BLaER1 (cell line): ENCODE results near the gene SND1.
A peak's percentile ranks its signal among the peaks of the same experiment; 100 is the strongest.

Source experiments
- H3K27ac ChIP-seq: shearing (Covaris generic); formaldehyde crosslinking; 2 replicates; pipeline ENCODE4 v1.8.1; 2022
- H3K27me3 ChIP-seq: shearing (Covaris generic); formaldehyde crosslinking; 2 replicates; pipeline ENCODE4 v1.8.1; 2022
- H3K36me3 ChIP-seq: shearing (Covaris generic); formaldehyde crosslinking; 2 replicates; pipeline ENCODE4 v1.8.1; 2022
- H3K4me1 ChIP-seq: shearing (Covaris generic); formaldehyde crosslinking; 2 replicates; pipeline ENCODE4 v1.8.1; 2022
- H3K4me2 ChIP-seq: shearing (Covaris generic); formaldehyde crosslinking; 2 replicates; pipeline ENCODE4 v1.8.1; 2022
- H3K4me3 ChIP-seq: shearing (Covaris generic); formaldehyde crosslinking; 2 replicates; pipeline ENCODE4 v1.8.1; 2022
- H3K9ac ChIP-seq: shearing (Covaris generic); formaldehyde crosslinking; 2 replicates; pipeline ENCODE4 v1.8.1; 2022
- H3K9me3 ChIP-seq: shearing (Covaris generic); formaldehyde crosslinking; 2 replicates; pipeline ENCODE4 v1.8.1; 2022
- H4K20me1 ChIP-seq: shearing (Covaris generic); formaldehyde crosslinking; 2 replicates; pipeline ENCODE4 v1.8.1; 2022
- Cebpa-rat ChIP-seq: shearing (Covaris generic); IDR thresholded peaks from 2 replicates; pipeline ENCODE4 v1.8.1; 2022

SND1 gene

GRCh38 chr7:127937066-127937680, 285.2 kb downstream of the SND1 start:
- no peak overlapping the region for H3K4me3 ChIP-seq
- no peak overlapping the region for H3K4me2 ChIP-seq
- TF ChIP-seq Cebpa-rat: no peak
- H3K27ac ChIP-seq: no peak overlapping the region
- H3K27me3 ChIP-seq: no peaks in the 10 kb centered on the region
- H3K9ac ChIP-seq: no peak overlapping the region
- peaks cover 5% of the 10 kb centered on the region for H3K9me3 ChIP-seq
- peaks cover 66% of the 10 kb centered on the region for H3K4me1 ChIP-seq
- no peaks in the 10 kb centered on the region for H4K20me1 ChIP-seq
- peaks cover 65% of the 10 kb centered on the region for H3K36me3 ChIP-seq

DNA sequence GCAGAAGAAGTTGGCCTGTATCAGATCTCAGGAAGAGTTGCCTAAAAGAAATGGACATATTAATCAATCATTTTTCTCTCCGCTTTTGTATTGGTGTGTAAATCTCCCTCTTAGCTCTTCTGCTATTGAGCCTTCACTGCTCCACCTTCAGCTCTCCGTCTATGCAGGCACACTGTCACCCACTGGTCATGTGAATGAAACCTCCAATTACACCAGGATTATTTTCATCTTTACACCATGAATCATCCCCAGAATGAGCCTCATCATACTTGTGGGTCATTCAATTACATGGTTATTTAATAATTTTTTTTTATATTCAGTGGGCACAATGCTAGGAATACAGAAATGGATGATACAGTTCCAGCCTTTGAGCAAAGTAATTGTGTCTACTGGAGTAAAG, 286.6 kb downstream of the SND1 start:
- Histone ChIP-seq H4K20me1 (no peaks in the 10 kb centered on the region), H3K4me3 (no peak overlapping the region), H3K27ac (no peak overlapping the region), H3K27me3 (no peaks in the 10 kb centered on the region), H3K36me3 (peaks cover 62% of the 10 kb centered on the region), H3K9ac (no peak overlapping the region), H3K4me2 (no peak overlapping the region), H3K4me1 (peaks cover 80% of the 10 kb centered on the region), H3K9me3 (peaks cover 4% of the 10 kb centered on the region)
- TF ChIP-seq Cebpa-rat: no peak

DNA sequence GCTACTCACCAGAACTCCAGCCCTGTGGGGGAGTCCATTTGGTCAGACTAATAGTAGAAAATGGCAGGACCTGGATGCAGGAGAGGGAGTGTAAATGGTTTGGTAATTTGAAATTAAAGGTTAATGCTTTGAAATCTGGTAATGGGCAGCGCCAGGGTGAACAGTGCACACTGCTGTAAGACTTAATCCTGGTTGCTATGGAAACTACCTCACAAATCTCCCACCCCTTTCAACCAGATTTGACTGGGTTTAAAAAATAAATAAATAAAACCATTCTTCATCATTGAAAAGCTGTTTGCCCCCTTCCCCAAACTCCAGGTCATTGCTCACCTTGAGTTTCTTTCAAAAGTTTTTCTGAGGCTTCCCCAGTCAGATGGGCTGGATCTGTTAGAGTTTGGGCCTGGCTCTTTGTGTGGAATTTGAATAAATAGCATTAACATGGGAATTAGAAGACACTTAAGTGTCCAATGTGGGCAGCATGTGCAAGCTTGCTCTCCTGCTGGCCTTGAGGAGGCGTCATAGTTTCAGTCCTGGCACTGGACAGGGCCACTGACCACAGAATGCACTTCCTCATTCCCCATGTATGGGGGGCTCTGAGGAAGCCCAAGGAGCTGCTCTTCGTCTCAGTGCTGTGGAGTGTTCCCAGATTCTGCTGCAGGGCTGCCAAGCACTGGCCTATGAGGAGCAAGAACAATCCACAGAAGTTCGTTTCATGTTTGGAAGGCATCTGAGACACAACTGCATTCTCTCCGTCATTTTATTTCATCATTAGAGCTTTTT, 288.6 kb downstream of the SND1 start:
- peaks cover 17% of the 10 kb centered on the region for H3K9me3 ChIP-seq

DNA sequence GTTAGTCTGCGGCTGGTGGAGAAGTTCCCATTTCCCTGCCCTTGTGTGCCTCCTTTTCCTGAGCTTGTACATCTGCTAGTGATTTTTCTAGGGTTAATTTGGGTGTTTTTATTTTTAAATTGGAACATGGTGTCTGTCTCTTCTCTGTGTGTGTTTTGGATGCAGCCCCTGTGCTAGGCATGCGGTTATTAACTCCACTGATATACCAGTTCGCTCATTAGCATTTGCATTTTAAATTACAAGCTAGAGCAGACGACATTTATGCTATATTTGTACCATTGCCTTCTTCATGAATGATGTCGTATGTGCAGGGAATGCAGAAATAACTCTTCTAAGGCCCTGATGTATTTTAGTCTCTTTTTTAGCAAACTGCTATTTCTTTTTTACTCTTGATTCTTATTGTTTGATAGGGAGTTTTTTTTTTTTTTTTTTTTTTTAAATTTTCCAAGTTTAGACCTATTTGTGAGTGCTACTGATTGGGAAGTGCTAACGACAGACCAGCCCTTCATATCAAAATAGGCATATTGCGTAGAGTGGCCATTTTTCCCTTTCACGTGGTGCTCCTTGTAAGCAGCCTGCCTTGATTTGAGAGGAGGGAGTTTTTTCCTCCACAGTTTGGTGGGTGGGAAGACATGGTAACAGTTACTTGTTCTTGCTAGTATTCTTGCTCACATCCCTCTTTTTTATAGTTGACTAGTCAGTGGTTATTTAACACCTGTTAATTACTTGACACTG, 289.6 kb downstream of the SND1 start:
- Histone ChIP-seq H3K4me2 (peak overlapping the region; percentile 90), H3K27me3 (no peaks in the 10 kb centered on the region), H4K20me1 (no peaks in the 10 kb centered on the region), H3K4me1 (peaks cover 83% of the 10 kb centered on the region), H3K27ac (peak overlapping the region; percentile 54; the same call in 1 of the 2 replicates), H3K36me3 (peaks cover 59% of the 10 kb centered on the region), H3K4me3 (no peak overlapping the region), H3K9ac (no peak overlapping the region), H3K9me3 (peaks cover 17% of the 10 kb centered on the region)
- no peak for TF ChIP-seq Cebpa-rat

More for the DNA sequence above, 288.6 kb downstream of the SND1 start:
- Histone ChIP-seq H4K20me1 (no peaks in the 10 kb centered on the region), H3K36me3 (peaks cover 64% of the 10 kb centered on the region), H3K27ac (peak overlapping the region; percentile 54), H3K27me3 (no peaks in the 10 kb centered on the region), H3K4me2 (peak overlapping the region; percentile 90), H3K9ac (no peak overlapping the region), H3K4me3 (no peak overlapping the region), H3K4me1 (peaks cover 83% of the 10 kb centered on the region)
- TF ChIP-seq Cebpa-rat: no peak

- peaks cover 56% of the 10 kb centered on the region for H3K36me3 ChIP-seq
- peak overlapping the region; percentile 79 for H3K27ac ChIP-seq
- no peak overlapping the region for H3K9ac ChIP-seq
- no peaks in the 10 kb centered on the region for H4K20me1 ChIP-seq
- H3K4me3 ChIP-seq: no peak overlapping the region
- H3K9me3 ChIP-seq: peaks cover 17% of the 10 kb centered on the region
- TF ChIP-seq Cebpa-rat: no peak
- H3K27me3 ChIP-seq: no peaks in the 10 kb centered on the region
- H3K4me1 ChIP-seq: peaks cover 99% of the 10 kb centered on the region
- H3K4me2 ChIP-seq: peak overlapping the region; percentile 90
Measured at GRCh38 chr7:127943541-127944521, 291.8 kb downstream of the SND1 start.

GRCh38 chr7:127946111-127946510, 294.1 kb downstream of the SND1 start:
- peak overlapping the region; percentile 79 for H3K27ac ChIP-seq
- H3K4me2 ChIP-seq: peak overlapping the region; percentile 90
- peaks cover 17% of the 10 kb centered on the region for H3K9me3 ChIP-seq
- H3K4me3 ChIP-seq: peak overlapping the region; percentile 23
- H3K36me3 ChIP-seq: peaks cover 44% of the 10 kb centered on the region
- H3K4me1 ChIP-seq: peaks cover 100% of the 10 kb centered on the region
- no peaks in the 10 kb centered on the region for H3K27me3 ChIP-seq
- H3K9ac ChIP-seq: peak overlapping the region; percentile 13; the same call in 1 of the 2 replicates
- no peak for TF ChIP-seq Cebpa-rat
- H4K20me1 ChIP-seq: no peaks in the 10 kb centered on the region

GRCh38 chr7:127946847-127947246, 294.9 kb downstream of the SND1 start:
- Histone ChIP-seq H3K9me3 (peaks cover 17% of the 10 kb centered on the region), H3K4me2 (peak overlapping the region; percentile 90), H3K27ac (peak overlapping the region; percentile 79), H3K4me1 (peaks cover 100% of the 10 kb centered on the region), H3K27me3 (no peaks in the 10 kb centered on the region), H3K36me3 (peaks cover 44% of the 10 kb centered on the region), H3K9ac (peak overlapping the region; percentile 40; the same call in 1 of the 2 replicates), H4K20me1 (no peaks in the 10 kb centered on the region), H3K4me3 (peak overlapping the region; percentile 23; the same call in 1 of the 2 replicates)
- no peak for TF ChIP-seq Cebpa-rat

GRCh38 chr7:127948312-127948711, 296.3 kb downstream of the SND1 start:
- Histone ChIP-seq H4K20me1 (no peaks in the 10 kb centered on the region), H3K27ac (peak overlapping the region; percentile 79), H3K4me2 (peak overlapping the region; percentile 90), H3K27me3 (no peaks in the 10 kb centered on the region), H3K9me3 (peaks cover 16% of the 10 kb centered on the region), H3K36me3 (peaks cover 36% of the 10 kb centered on the region), H3K4me3 (no peak overlapping the region), H3K4me1 (peaks cover 100% of the 10 kb centered on the region), H3K9ac (no peak overlapping the region)
- no peak for TF ChIP-seq Cebpa-rat

DNA sequence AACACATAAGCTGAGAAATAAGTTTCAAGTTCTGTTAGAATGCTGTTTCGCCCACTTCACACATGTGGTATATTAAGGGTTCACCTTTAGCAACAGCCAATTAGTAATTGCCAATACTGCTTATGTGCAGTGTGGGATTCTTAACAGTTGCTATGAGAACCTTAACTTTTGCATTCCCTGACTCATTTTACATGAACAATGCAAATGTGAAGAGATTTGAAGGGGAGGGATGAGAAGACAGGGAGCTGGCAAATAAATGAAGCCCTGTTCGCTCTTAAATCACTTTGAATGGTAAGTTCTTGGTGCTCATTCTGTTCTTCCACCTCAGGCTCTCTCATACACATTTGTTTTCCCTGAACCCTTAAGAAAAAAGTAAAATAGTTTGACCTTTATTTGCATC, 296.9 kb downstream of the SND1 start:
- peak overlapping the region; percentile 90 for H3K4me2 ChIP-seq
- H3K9ac ChIP-seq: no peak overlapping the region
- no peaks in the 10 kb centered on the region for H3K27me3 ChIP-seq

More for the DNA sequence above, 296.9 kb downstream of the SND1 start:
- Histone ChIP-seq H3K9me3 (peaks cover 10% of the 10 kb centered on the region), H3K27ac (peak overlapping the region; percentile 79; the same call in 1 of the 2 replicates), H3K36me3 (peaks cover 31% of the 10 kb centered on the region), H3K4me3 (no peak overlapping the region), H4K20me1 (no peaks in the 10 kb centered on the region), H3K4me1 (peaks cover 100% of the 10 kb centered on the region)
- no peak for TF ChIP-seq Cebpa-rat
